Stomach (tissue), 9 donors: ENCODE measurements around the gene EIF5B. TPM values are rescaled to one million over a fixed set of nuclear protein-coding genes. Genes with fewer than 3 reads are reported as not detected.

Experiments
- DNase-seq, 2 donors: peaks; one replicate each; pipeline versions ENCODE4 v3.0.0 to v3.0.0-alpha.2; 2013 to 2019
- H3K27ac ChIP-seq, 5 donors: fragments of 200-600 bp in 4 of 5; sonication (generic) in 4 of 5; one replicate each; pipeline ENCODE4 v1.5.1; 2013 to 2019; ENCODE audit warnings: mild to moderate bottlenecking in 1 of 5, moderate library complexity in 1 of 5
- H3K27me3 ChIP-seq, 3 donors: fragments of 200-600 bp; sonication (generic); one replicate each; pipeline ENCODE4 v1.5.1; 2017 to 2019; ENCODE audit warnings: mixed run types in 1 of 3
- H3K36me3 ChIP-seq, 4 donors: fragments of 200-600 bp; sonication (generic); 1 replicate in 3 of 4; 2 replicates in 1 of 4; pipeline ENCODE4 v1.5.1; 2016 to 2019
- H3K4me1 ChIP-seq, 4 donors: fragments of 200-600 bp; sonication (generic); one replicate each; pipeline ENCODE4 v1.5.1; 2016 to 2019
- H3K4me3 ChIP-seq, 4 donors: fragments of 200-600 bp; sonication (generic) in 3 of 4; one replicate each; pipeline ENCODE4 v1.5.1; 2016 to 2019; ENCODE audit warnings: mild to moderate bottlenecking in 1 of 4
- H3K9me3 ChIP-seq, 4 donors: fragments of 200-600 bp; sonication (generic); one replicate each; pipeline ENCODE4 v1.5.1; 2016 to 2019
- CTCF ChIP-seq, 7 experiments: fragments of 450-650 bp in 4 of 7; fragments of 200-600 bp in 3 of 7; sonication (generic) in 3 of 7; IDR thresholded peaks; one replicate each; pipeline ENCODE4 v1.5.1; 2016 to 2019; ENCODE audit warnings: antibody characterized with exemption in 7 of 7, control low read depth in 2 of 7, mild to moderate bottlenecking in 1 of 7
- EP300 ChIP-seq: sonication (generic); formaldehyde crosslinking; IDR thresholded peaks from one replicate; pipeline ENCODE4 v1.6.1; 2017; ENCODE audit warnings: antibody characterized with exemption
- POLR2A ChIP-seq, 4 donors: fragments of 450-650 bp; IDR thresholded peaks; one replicate each; pipeline ENCODE4 v1.6.1; 2016; ENCODE audit warnings: antibody characterized with exemption in 4 of 4, control low read depth in 2 of 4, mild to moderate bottlenecking in 1 of 4, moderate library complexity in 1 of 4
- POLR2AphosphoS5 ChIP-seq, 3 donors: sonication (generic); formaldehyde crosslinking; IDR thresholded peaks; one replicate each; pipeline ENCODE4 v1.6.1; 2016; ENCODE audit warnings: antibody characterized with exemption in 3 of 3
- WGBS, 5 donors: extraction: QIAGEN DNeasy Blood & Tissue Kit in 3 of 5; methylation state at CpG; one replicate each; pipeline versions ENCODE4 v1.1.5 to v1.1.7; 2013 to 2018; 5-methylcytosine and 5-hydroxymethylcytosine counted together
- intact Hi-C: fragments of 100-400 bp; cut with DNase I; formaldehyde crosslinking; loops from one replicate; pipeline ENCODE4 v1.15.1; 2023; ENCODE audit warnings: low total_unique reads
- polyA plus RNA-seq, 3 donors: library from polyadenylated mRNA; stranded (reverse); fragments of 200-250 nt; gene quantifications; one replicate each; pipeline ENCODE4 v1.2.3, GENCODE V29; 2013
- total RNA-seq, 5 donors: library from RNA; depleted of rRNA; stranded (reverse); fragments of >200 nt; gene quantifications; one replicate each; pipeline versions ENCODE4 v1.1.0 to v1.2.3, GENCODE V29; 2014 to 2016
- donor health status: healthy with polysubstance abuse.
- donor health status: Bipolar disorder and iron deficiency.
- donor health status: healthy.

The EIF5B gene
- total and polyA plus RNA-seq, 8 donors, result 22.3 to 518 (median 45.1) TPM

- no peak for DNase-seq
- Histone ChIP-seq H3K4me1 (no peaks in the 10 kb centered on the region), H3K4me3 (no peak overlapping the region), H3K27me3 (no peaks in the 10 kb centered on the region), H3K36me3 (peaks cover 17 to 98% (median 96%) of the 10 kb centered on the region in 4 donors), H3K27ac (no peak overlapping the region), H3K9me3 (no peaks in the 10 kb centered on the region)
- TF ChIP-seq EP300 (no peak), POLR2A (IDR thresholded peaks at IDR 0.05) (no peak), CTCF (IDR thresholded peaks at IDR 0.05) (no peak), POLR2AphosphoS5 (IDR thresholded peaks at IDR 0.05) (no peak)
- intact Hi-C loops, result no loop called here
Observed at GRCh38 chr2:99374747-99375146, 37.6 kb downstream of the EIF5B start.

- Histone ChIP-seq H3K27me3 (no peaks in the 10 kb centered on the region), H3K36me3 (peaks cover 23 to 99% (median 95%) of the 10 kb centered on the region in 4 donors), H3K4me3 (no peak overlapping the region), H3K9me3 (no peaks in the 10 kb centered on the region), H3K4me1 (no peaks in the 10 kb centered on the region), H3K27ac (no peak overlapping the region)
- intact Hi-C loops, result no loop called here
- no peak for TF ChIP-seq CTCF (IDR thresholded peaks at IDR 0.05)
- TF ChIP-seq POLR2A (IDR thresholded peaks at IDR 0.05), result no peak
- no peak for TF ChIP-seq EP300
- TF ChIP-seq POLR2AphosphoS5 (IDR thresholded peaks at IDR 0.05), result no peak
- DNase-seq, result no peak
- 87 to 91% (median 90%) methylated on average over 7 of the region's 7 CpGs for WGBS, 5 donors
Observed at GRCh38 chr2:99376254-99376864, 39.2 kb downstream of the EIF5B start.

GRCh38 chr2:99377879-99378278 lies 40.7 kb downstream of the EIF5B start:
- intact Hi-C loops, result no loop called here
- H3K4me1 ChIP-seq, result no peaks in the 10 kb centered on the region
- H3K9me3 ChIP-seq, result no peaks in the 10 kb centered on the region
- no peaks in the 10 kb centered on the region for H3K27me3 ChIP-seq
- H3K4me3 ChIP-seq, result no peak overlapping the region
- DNase-seq, result no peak
- H3K27ac ChIP-seq, result no peak overlapping the region
- TF ChIP-seq EP300 (no peak), CTCF (IDR thresholded peaks at IDR 0.05) (no peak), POLR2A (IDR thresholded peaks at IDR 0.05) (no peak), POLR2AphosphoS5 (IDR thresholded peaks at IDR 0.05) (no peak)
- WGBS, 5 donors, result 89 to 96% (median 93%) methylated on average over 1 of the region's 1 CpG
- H3K36me3 ChIP-seq, result peaks cover 28 to 98% (median 94%) of the 10 kb centered on the region in 4 donors

- peaks cover 28 to 96% (median 94%) of the 10 kb centered on the region in 4 donors for H3K36me3 ChIP-seq
- TF ChIP-seq EP300, result no peak
- TF ChIP-seq POLR2A (IDR thresholded peaks at IDR 0.05), result no peak
- TF ChIP-seq CTCF (IDR thresholded peaks at IDR 0.05), result no peak
- no peak for TF ChIP-seq POLR2AphosphoS5 (IDR thresholded peaks at IDR 0.05)
- H3K4me1 ChIP-seq, result no peaks in the 10 kb centered on the region
- H3K9me3 ChIP-seq, result no peaks in the 10 kb centered on the region
- no peaks in the 10 kb centered on the region for H3K27me3 ChIP-seq
- intact Hi-C loops, result no loop called here
- H3K27ac ChIP-seq, result no peak overlapping the region
- 85 to 91% (median 89%) methylated on average over 3 of the region's 3 CpGs for WGBS, 5 donors
- no peak overlapping the region for H3K4me3 ChIP-seq
- no peak for DNase-seq
Observed at GRCh38 chr2:99380376-99381010, 43.3 kb downstream of the EIF5B start.
